GM12801 (cell line): Measurements from ENCODE around the gene RACK1.

Experiments
- CTCF ChIP-seq: IDR thresholded peaks from one replicate; pipeline ENCODE4 v1.5.1; 2011; ENCODE audit warnings: control low read depth; ENCODE audit not compliant: insufficient read length; ENCODE audit errors: extremely low read depth

The RACK1 gene

GRCh38 chr5:181204113-181204825 lies 39.4 kb downstream of the RACK1 start:
- TF ChIP-seq CTCF: no peak

- TF ChIP-seq CTCF: no peak
Measured at GRCh38 chr5:181203777-181204112, 40.0 kb downstream of the RACK1 start.

- TF ChIP-seq CTCF: no peak
Measured at GRCh38 chr5:181203093-181203711, 40.5 kb downstream of the RACK1 start.

GRCh38 chr5:181200816-181201215 lies 42.9 kb downstream of the RACK1 start:
- TF ChIP-seq CTCF: no peak

- TF ChIP-seq CTCF: no peak
Measured at GRCh38 chr5:181199881-181200638, 43.6 kb downstream of the RACK1 start.

GRCh38 chr5:181198905-181199519 lies 44.7 kb downstream of the RACK1 start:
- TF ChIP-seq CTCF: no peak

GRCh38 chr5:181198106-181198685 lies 45.5 kb downstream of the RACK1 start:
- no peak for TF ChIP-seq CTCF
